Activated CD8-positive, alpha-beta memory T cell treated with anti-CD3 and anti-CD28 coated beads, Interleukin-2, amount 50 U/mL, for 24 hours (primary cell): ENCODE results near the gene LYST.
"Not testable (repeated sequence)": the region's sequence is repeated elsewhere in the genome, so short reads cannot be mapped to it uniquely, and the experiment has no call there.

Source experiments
- DNase-seq: peaks from one replicate; pipeline ENCODE4 v3.0.0-alpha.2; 2020; ENCODE audit errors: extremely low read depth

LYST gene

GRCh38 chr1:235866205-235866912 lies at the start of gene LYST:
Gene LYST (minus strand): TSS chr1:235866906. CDS start chr1:235830417, 36,489 bp downstream.
- peak; percentile 18 for DNase-seq

GRCh38 chr1:235915489-235915888 lies 48.8 kb upstream of the LYST start:
- not testable (repeated sequence) for DNase-seq

GRCh38 chr1:235913311-235913710 lies 46.6 kb upstream of the LYST start:
- no peak for DNase-seq

- no peak for DNase-seq
Observed at GRCh38 chr1:235911876-235912275, 45.2 kb upstream of the LYST start.

GRCh38 chr1:235911300-235911662 lies 44.6 kb upstream of the LYST start:
- DNase-seq = no peak

- no peak for DNase-seq
Observed at GRCh38 chr1:235910357-235911299, 43.9 kb upstream of the LYST start.

- DNase-seq = no peak
Observed at GRCh38 chr1:235908742-235909520, 42.2 kb upstream of the LYST start.

- no peak for DNase-seq
Observed at GRCh38 chr1:235907897-235908240, 41.2 kb upstream of the LYST start.

- no peak for DNase-seq
Observed at GRCh38 chr1:235907187-235907896, 40.6 kb upstream of the LYST start.

GRCh38 chr1:235906436-235906835 lies 39.7 kb upstream of the LYST start:
- no peak for DNase-seq

- DNase-seq = not testable (repeated sequence)
Observed at GRCh38 chr1:235903809-235904208, 37.1 kb upstream of the LYST start.

GRCh38 chr1:235902677-235903542 lies 36.2 kb upstream of the LYST start:
- no peak for DNase-seq

- no peak for DNase-seq
Observed at GRCh38 chr1:235901461-235901860, 34.8 kb upstream of the LYST start.

- no peak for DNase-seq
Observed at GRCh38 chr1:235898126-235898525, 31.4 kb upstream of the LYST start.

GRCh38 chr1:235893840-235894239 lies 27.1 kb upstream of the LYST start:
- no peak for DNase-seq

GRCh38 chr1:235892734-235893413 lies 26.2 kb upstream of the LYST start:
- DNase-seq = no peak

GRCh38 chr1:235892202-235892601 lies 25.5 kb upstream of the LYST start:
- no peak for DNase-seq

GRCh38 chr1:235888119-235888643 lies 21.5 kb upstream of the LYST start:
- DNase-seq = no peak

- no peak for DNase-seq
Observed at GRCh38 chr1:235887676-235888075, 21.0 kb upstream of the LYST start.
